K562 (cell line): Measurements from ENCODE around the gene ZDHHC8. TPM values are rescaled to one million over a fixed set of nuclear protein-coding genes. Genes with fewer than 3 reads are reported as not detected.
A peak's percentile ranks its signal among the peaks of the same experiment; 100 is the strongest.

Experiments used
- DDX20 ChIP-seq: fragments of 450-650 bp; IDR thresholded peaks from 2 replicates; pipeline ENCODE4 v1.6.1; 2016; ENCODE audit warnings: missing genetic modification characterization, low read depth, mild to moderate bottlenecking, missing compliant biosample characterization, moderate library complexity
- EP400 ChIP-seq: fragments of 450-650 bp; IDR thresholded peaks from 2 replicates; pipeline ENCODE4 v1.6.1; 2017; ENCODE audit warnings: antibody characterized with exemption, mild to moderate bottlenecking, moderate library complexity
- FOS ChIP-seq: IDR thresholded peaks from 3 replicates; pipeline ENCODE4 v1.6.1; 2011; ENCODE audit not compliant: insufficient read length; ENCODE audit errors: extremely low read depth
- FOXA1 ChIP-seq: fragments of 450-650 bp; IDR thresholded peaks from 2 replicates; pipeline ENCODE4 v1.6.1; 2016; ENCODE audit warnings: mild to moderate bottlenecking, borderline replicate concordance
- HDGF ChIP-seq: fragments of 450-650 bp; IDR thresholded peaks from 2 replicates; pipeline ENCODE4 v1.6.1; 2016
- MCM2 ChIP-seq: fragments of 450-650 bp; IDR thresholded peaks from 2 replicates; pipeline ENCODE4 v1.6.1; 2017; ENCODE audit warnings: low read depth, mild to moderate bottlenecking
- PCBP2 ChIP-seq: fragments of 200-400 bp; formaldehyde crosslinking; IDR thresholded peaks from 2 replicates; pipeline ENCODE4 v1.6.1; 2018; ENCODE audit warnings: low read length, low read depth, mild to moderate bottlenecking, moderate library complexity; ENCODE audit not compliant: poor library complexity, severe bottlenecking
- PHB2 ChIP-seq: fragments of 450-650 bp; IDR thresholded peaks from 2 replicates; pipeline ENCODE4 v1.6.1; 2017; ENCODE audit warnings: low read depth
- POLR2G ChIP-seq: fragments of 200-400 bp; formaldehyde crosslinking; IDR thresholded peaks from 2 replicates; pipeline ENCODE4 v1.6.1; 2017; ENCODE audit warnings: low read depth, mild to moderate bottlenecking, antibody characterized with exemption, low read length, moderate library complexity
- SOX6 ChIP-seq: fragments of 450-650 bp; IDR thresholded peaks from 2 replicates; pipeline ENCODE4 v1.6.1; 2014; ENCODE audit warnings: mild to moderate bottlenecking
- ZNF407 ChIP-seq: fragments of 450-650 bp; IDR thresholded peaks from 2 replicates; pipeline ENCODE4 v1.6.1; 2016; ENCODE audit warnings: low read depth
- ZNF444 ChIP-seq: fragments of 250-450 bp; sonication (Bioruptor Pico); IDR thresholded peaks from 2 replicates; pipeline ENCODE4 v1.4.0; 2020; ENCODE audit warnings: mild to moderate bottlenecking, moderate library complexity
- ZNF644 ChIP-seq: fragments of 200-800 bp; sonication (Bioruptor generic); IDR thresholded peaks from 2 replicates; pipeline ENCODE4 v1.6.1; 2016; ENCODE audit warnings: low read depth, missing genetic modification characterization, missing compliant biosample characterization
- ZNF77 ChIP-seq: fragments of 250-450 bp; sonication (Bioruptor Pico); IDR thresholded peaks from 2 replicates; pipeline ENCODE4 v1.5.0; 2020
- polyA plus RNA-seq, 8 experiments: library from polyadenylated mRNA; depleted of rRNA in 4 of 8; stranded (reverse) in 5 of 8; unstranded in 3 of 8; fragments of >200 nt; fragmentation: Nextera tagmentation in 2 of 8; fragmentation: Illumina TruSeq in 1 of 8; extraction: Ambion mirVana in 2 of 8; extraction: Trizol in 1 of 8; gene quantifications; 2 replicates each; pipeline versions ENCODE4 v1.2.1 to v1.2.3, GENCODE V29; 2011 to 2014; ENCODE audit warnings: inconsistent platforms in 1 of 8, missing spikeins in 1 of 8
- total RNA-seq, 7 experiments: library from RNA; depleted of rRNA in 6 of 7; stranded (reverse); fragments of >200 nt in 6 of 7; fragmentation: Illumina TruSeq in 2 of 7; extraction: Trizol in 2 of 7; gene quantifications; 2 replicates each; pipeline versions ENCODE4 v1.2.1 to v1.2.3, GENCODE V29; 2011 to 2021; ENCODE audit warnings: low replicate concordance in 1 of 7
- TF ChIP-seq, protein P1 (sequence below): sonication (generic); formaldehyde crosslinking; IDR thresholded peaks from 2 replicates; pipeline ENCODE4 v1.8.0; 2022; ENCODE audit warnings: mild to moderate bottlenecking, missing genetic modification reagents

Gene ZDHHC8
- total and polyA plus RNA-seq, 9 of the 15 experiments (the other 6 are each of a cell fraction or from before 2014, with no cell fraction given) = 0.04 to 109 (median 16.4) TPM

GRCh38 chr22:20141186-20142077 is 9.8 kb downstream of the ZDHHC8 start (continued):
- TF ChIP-seq, protein P1, sequence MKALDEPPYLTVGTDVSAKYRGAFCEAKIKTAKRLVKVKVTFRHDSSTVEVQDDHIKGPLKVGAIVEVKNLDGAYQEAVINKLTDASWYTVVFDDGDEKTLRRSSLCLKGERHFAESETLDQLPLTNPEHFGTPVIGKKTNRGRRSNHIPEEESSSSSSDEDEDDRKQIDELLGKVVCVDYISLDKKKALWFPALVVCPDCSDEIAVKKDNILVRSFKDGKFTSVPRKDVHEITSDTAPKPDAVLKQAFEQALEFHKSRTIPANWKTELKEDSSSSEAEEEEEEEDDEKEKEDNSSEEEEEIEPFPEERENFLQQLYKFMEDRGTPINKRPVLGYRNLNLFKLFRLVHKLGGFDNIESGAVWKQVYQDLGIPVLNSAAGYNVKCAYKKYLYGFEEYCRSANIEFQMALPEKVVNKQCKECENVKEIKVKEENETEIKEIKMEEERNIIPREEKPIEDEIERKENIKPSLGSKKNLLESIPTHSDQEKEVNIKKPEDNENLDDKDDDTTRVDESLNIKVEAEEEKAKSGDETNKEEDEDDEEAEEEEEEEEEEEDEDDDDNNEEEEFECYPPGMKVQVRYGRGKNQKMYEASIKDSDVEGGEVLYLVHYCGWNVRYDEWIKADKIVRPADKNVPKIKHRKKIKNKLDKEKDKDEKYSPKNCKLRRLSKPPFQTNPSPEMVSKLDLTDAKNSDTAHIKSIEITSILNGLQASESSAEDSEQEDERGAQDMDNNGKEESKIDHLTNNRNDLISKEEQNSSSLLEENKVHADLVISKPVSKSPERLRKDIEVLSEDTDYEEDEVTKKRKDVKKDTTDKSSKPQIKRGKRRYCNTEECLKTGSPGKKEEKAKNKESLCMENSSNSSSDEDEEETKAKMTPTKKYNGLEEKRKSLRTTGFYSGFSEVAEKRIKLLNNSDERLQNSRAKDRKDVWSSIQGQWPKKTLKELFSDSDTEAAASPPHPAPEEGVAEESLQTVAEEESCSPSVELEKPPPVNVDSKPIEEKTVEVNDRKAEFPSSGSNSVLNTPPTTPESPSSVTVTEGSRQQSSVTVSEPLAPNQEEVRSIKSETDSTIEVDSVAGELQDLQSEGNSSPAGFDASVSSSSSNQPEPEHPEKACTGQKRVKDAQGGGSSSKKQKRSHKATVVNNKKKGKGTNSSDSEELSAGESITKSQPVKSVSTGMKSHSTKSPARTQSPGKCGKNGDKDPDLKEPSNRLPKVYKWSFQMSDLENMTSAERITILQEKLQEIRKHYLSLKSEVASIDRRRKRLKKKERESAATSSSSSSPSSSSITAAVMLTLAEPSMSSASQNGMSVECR (CRISPR knock-in tag) = no peak
- TF ChIP-seq ZNF644 (no peak), DDX20 (tag) (no peak), SOX6 (no peak), FOXA1 (no peak), ZNF444 (CRISPR knock-in tag) (no peak), PHB2 (no peak), PCBP2 (no peak), MCM2 (no peak), FOS (no peak), HDGF (no peak), POLR2G (peak; percentile 48), ZNF407 (no peak), EP400 (no peak), ZNF77 (no peak)
